HG03039 (cell line): Measurements from ENCODE around the gene NALCN.

Experiments
- ATAC-seq: cut with Tn5 transposase; IDR thresholded peaks from one replicate; pipeline ENCODE4 v1.9.1; 2021; ENCODE audit warnings: mild to moderate bottlenecking, moderate library complexity; ENCODE audit not compliant: unreplicated experiment

NALCN gene

GRCh38 chr13:101416181-101417042 lies at the start of gene NALCN:
TSS of gene NALCN (minus strand) at chr13:101416508. CDS start at chr13:101399126, 17,382 bp downstream.
- no peak for ATAC-seq

DNA sequence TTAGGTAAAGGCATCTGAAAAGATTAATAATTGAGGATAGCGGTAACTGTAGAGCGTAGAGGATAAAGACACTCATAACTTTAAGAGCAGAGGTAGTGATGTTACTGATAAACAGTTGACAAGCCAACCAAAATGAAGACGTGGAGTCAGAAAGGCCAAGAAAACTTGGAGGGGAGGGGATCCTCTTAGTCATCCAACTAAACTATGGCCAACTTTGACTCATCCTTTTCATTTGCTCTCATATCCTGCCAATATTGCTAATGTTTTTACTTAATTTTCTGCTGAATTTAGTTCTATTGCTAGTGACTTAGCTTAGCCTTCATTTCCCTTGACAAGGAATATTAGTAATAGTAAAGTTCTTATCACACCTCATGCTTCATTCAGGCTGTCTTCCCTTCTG lies 49.6 kb upstream of the NALCN start:
- ATAC-seq = no peak

DNA sequence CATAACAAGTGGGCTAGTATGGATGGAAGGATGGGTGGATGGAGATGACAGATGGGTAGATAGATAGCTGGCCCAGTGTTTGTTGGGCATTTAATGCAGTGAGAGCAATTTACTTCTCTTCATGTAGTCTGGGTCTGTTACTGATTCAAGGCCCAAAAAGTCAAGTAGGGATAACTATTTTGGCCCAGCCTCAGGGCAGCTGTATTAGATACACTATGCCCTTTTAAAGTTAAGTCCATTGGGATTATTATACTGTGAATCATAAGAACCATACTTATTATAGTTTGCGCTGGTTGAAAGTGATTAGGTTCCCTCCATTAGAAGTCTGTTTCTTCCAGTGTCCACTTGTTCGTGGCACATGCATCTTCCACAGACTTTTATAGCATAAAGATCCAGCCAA lies 40.9 kb upstream of the NALCN start:
- no peak for ATAC-seq

DNA sequence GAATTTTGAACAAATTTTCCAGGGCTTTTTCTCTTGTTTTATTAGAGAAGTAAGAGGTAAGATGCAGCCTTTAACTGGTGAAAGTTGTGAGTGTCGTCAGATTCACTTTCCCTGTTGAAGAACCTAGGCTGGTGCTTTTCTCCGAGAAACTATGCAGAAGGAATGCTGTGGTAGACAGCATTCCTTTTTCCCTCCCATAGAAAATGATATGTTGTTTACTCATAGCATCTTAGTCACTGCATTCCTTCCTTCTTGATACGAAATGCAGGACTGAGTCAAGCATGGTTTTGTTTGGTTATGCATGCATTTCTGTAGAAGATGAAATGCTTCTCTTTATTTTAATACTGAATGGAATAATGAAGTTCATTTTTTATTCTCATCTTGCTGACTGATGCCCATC lies 39.6 kb upstream of the NALCN start:
- ATAC-seq = no peak

- ATAC-seq = no peak
These were observed 38.5 kb upstream of the NALCN start for GRCh38 chr13:101454767-101455166.

DNA sequence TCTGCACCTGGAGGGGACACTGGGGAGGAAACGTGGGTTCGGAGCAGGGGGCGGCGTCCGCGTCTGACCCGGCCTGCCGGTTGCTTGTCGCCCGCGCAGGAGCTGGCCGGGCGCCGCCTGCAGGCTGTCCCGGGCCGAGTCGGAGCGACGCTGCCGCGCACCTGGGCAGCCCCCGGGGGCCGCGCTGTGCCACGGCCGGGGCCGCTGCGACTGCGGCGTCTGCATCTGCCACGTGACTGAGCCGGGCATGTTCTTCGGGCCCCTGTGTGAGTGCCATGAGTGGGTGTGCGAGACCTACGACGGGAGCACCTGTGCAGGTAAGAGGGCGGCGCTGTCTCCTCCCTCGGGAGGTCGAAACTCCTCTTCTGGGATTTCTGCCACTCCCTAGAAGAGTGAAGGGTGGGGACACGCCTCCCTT lies 37.5 kb upstream of the NALCN start:
- ATAC-seq = peak; percentile 21

DNA sequence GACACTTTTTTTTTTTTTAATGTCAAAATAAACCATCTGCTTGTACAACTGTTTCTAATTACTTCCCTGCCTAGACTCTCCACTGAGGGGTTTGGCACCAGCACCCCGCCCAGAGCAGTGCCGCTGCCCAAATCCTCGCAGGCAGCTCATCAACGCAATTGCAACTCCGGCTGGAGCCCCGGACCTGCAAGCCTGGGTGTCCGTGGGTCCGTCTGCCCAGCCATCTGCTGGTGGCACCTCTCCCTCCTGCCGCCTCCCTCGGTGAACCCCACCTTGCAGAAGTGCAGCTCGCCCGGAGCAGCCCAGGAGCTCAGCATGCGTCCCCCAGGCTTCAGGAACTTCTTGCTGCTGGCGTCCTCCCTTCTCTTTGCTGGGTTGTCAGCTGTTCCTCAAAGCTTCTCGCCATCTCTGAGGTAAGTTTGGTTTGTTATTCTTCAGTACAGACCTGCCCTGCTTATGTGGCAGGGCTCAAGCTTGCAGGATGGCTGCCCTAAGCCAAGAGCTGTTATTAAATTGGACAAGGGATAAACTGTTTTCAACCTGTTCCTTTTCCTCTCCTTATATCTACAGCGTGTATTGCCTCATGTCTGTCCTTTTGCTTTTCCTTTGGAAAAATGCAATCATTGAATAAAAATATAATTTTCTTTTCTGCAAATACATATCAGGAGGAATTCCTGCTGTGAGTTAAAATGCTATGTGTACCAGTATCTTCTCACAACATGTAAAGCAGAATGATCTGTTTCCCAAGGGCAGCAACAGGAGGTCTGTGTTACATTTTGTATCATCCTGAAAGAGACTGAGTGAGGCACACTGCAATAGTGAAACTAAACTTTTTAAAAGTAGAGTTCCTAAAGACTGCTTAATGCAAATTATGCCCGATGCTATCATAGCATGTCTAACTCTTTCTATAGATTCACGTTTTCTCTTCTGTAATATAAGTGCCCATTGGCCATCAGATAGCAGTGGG lies 36.5 kb upstream of the NALCN start, which contains the start of gene ITGBL1:
TSS of gene ITGBL1 (plus strand) at position 157 of the 967 bp plus-strand sequence. CDS start at position 316, 159 bp downstream.
- peak; percentile 95 for ATAC-seq

DNA sequence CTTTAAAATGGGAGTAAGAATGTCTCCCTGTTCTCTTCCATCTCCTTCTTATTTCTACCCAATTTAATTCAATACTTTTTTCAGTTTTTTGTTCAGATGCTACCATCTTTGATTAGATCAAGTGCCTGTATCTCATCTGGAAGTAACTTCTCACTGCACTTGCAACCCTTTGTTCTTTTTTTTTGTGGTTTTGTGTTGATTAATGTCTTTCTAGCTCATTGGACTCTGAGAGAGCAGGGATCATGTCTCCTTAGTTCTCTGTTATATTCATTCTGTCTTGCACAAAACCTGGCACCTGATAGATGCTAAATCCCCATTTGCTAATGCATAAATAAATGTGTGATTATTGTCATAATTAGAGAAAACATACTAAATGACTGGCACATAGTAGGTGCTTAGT lies 35.3 kb upstream of the NALCN start:
- ATAC-seq = no peak

GRCh38 chr13:101450749-101451130 lies 34.4 kb upstream of the NALCN start:
- ATAC-seq = no peak

- no peak for ATAC-seq
These were observed 33.8 kb upstream of the NALCN start for GRCh38 chr13:101449790-101450748.

GRCh38 chr13:101447852-101448251 lies 31.5 kb upstream of the NALCN start:
- ATAC-seq = no peak

GRCh38 chr13:101434486-101434885 lies 18.2 kb upstream of the NALCN start:
- ATAC-seq = no peak

- no peak for ATAC-seq
These were observed 17.6 kb upstream of the NALCN start for GRCh38 chr13:101433895-101434294.

GRCh38 chr13:101429733-101430132 lies 13.4 kb upstream of the NALCN start:
- no peak for ATAC-seq

GRCh38 chr13:101425623-101426022 lies 9.3 kb upstream of the NALCN start:
- no peak for ATAC-seq

GRCh38 chr13:101425156-101425471 lies 8.8 kb upstream of the NALCN start:
- no peak for ATAC-seq

DNA sequence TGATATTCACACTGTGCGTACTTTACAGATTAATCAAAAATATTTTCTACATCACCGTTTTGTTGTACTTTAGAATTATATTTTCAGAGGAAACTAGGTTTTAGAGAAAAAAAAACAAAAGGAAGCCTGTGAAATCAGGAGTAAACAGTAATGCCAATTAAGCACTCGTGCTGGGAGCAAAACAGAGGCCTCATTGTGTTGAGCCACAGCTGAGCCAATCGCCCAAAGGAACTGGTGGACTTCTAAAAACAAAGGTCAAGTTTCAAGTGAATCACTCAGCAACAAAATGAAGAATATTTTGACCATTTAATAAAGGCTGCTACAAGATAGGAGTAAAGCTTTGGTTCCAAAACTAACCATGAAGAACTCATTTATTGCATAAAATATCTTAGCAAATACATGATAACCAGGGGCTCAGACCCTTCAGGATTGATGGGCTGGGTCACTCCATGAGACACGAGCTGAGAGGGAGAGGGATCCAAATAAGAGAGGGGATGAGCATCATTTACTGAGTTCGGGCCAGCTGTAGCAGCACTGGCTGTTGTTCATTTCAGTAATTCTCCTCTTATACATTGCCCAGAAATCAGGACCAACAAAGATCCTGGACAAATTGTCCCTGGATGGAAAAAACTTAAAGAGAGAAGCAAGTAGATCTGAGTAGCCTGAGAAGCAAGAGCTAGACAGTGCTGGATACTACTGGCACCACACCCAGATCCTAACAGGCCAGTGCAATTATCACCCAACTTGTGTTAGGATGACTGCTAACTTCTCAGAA lies 8.3 kb upstream of the NALCN start:
- ATAC-seq = no peak

GRCh38 chr13:101423872-101424271 lies 7.6 kb upstream of the NALCN start:
- no peak for ATAC-seq

GRCh38 chr13:101417501-101417900 lies 1.2 kb upstream of the NALCN start:
- no peak for ATAC-seq

- ATAC-seq = no peak
These were observed 717 bp upstream of the NALCN start for GRCh38 chr13:101417043-101417406.
